GM21619 (cell line): ENCODE results near the gene SLC8A3.

Experiments used
- ATAC-seq: cut with Tn5 transposase; IDR thresholded peaks from one replicate; pipeline ENCODE4 v1.9.1; 2021; ENCODE audit not compliant: unreplicated experiment

SLC8A3 gene

GRCh38 chr14:70073924-70074566 lies 114.7 kb downstream of the SLC8A3 start:
- no peak for ATAC-seq

GRCh38 chr14:70069186-70069585 lies 119.6 kb downstream of the SLC8A3 start:
- ATAC-seq: no peak

GRCh38 chr14:70067810-70068209 lies 120.9 kb downstream of the SLC8A3 start:
- ATAC-seq: no peak

- no peak for ATAC-seq
These were observed 124.5 kb downstream of the SLC8A3 start for GRCh38 chr14:70064136-70064865.

GRCh38 chr14:70061108-70061507 lies 127.6 kb downstream of the SLC8A3 start:
- no peak for ATAC-seq

GRCh38 chr14:70059545-70059944 lies 129.2 kb downstream of the SLC8A3 start:
- ATAC-seq: no peak

GRCh38 chr14:70057519-70058136 lies 131.1 kb downstream of the SLC8A3 start:
- ATAC-seq: no peak

GRCh38 chr14:70052990-70053389 lies 135.8 kb downstream of the SLC8A3 start:
- no peak for ATAC-seq

- ATAC-seq: no peak
These were observed 138.6 kb downstream of the SLC8A3 start for GRCh38 chr14:70050136-70050535.

GRCh38 chr14:70049605-70050004 lies 139.1 kb downstream of the SLC8A3 start:
- ATAC-seq: no peak

- ATAC-seq: no peak
These were observed 140.5 kb downstream of the SLC8A3 start for GRCh38 chr14:70048313-70048654.

GRCh38 chr14:70047598-70048312 lies 141.0 kb downstream of the SLC8A3 start:
- ATAC-seq: no peak

GRCh38 chr14:70045844-70046535 lies 142.8 kb downstream of the SLC8A3 start:
- no peak for ATAC-seq

- no peak for ATAC-seq
These were observed 143.4 kb downstream of the SLC8A3 start for GRCh38 chr14:70045310-70045709.

GRCh38 chr14:70043001-70043400 lies 145.8 kb downstream of the SLC8A3 start:
- no peak for ATAC-seq

- no peak for ATAC-seq
These were observed 152.1 kb downstream of the SLC8A3 start for GRCh38 chr14:70036665-70037064.

GRCh38 chr14:70034257-70034656 lies 154.5 kb downstream of the SLC8A3 start:
- ATAC-seq: no peak

GRCh38 chr14:70033561-70033960 lies 155.2 kb downstream of the SLC8A3 start:
- ATAC-seq: no peak

GRCh38 chr14:70033116-70033515 lies 155.6 kb downstream of the SLC8A3 start:
- no peak for ATAC-seq

GRCh38 chr14:70032447-70032846 lies 156.3 kb downstream of the SLC8A3 start:
- no peak for ATAC-seq

GRCh38 chr14:70032016-70032415 lies 156.7 kb downstream of the SLC8A3 start:
- ATAC-seq: no peak
